Liver (tissue), 9 donors: ENCODE results near the gene RHBDF2. TPM values are rescaled to one million over a fixed set of nuclear protein-coding genes. Genes with fewer than 3 reads are reported as not detected.

Experiments
- DNase-seq: peaks from one replicate; pipeline ENCODE4 v3.0.0-alpha.2; 2017; ENCODE audit warnings: low spot score
- H3K27ac ChIP-seq, 2 donors: one replicate each; pipeline ENCODE4 v1.7.0; 2013; ENCODE audit warnings: inconsistent platforms in 2 of 2, low read length in 2 of 2, control low read depth in 1 of 2, low read depth in 1 of 2, mild to moderate bottlenecking in 1 of 2
- H3K27me3 ChIP-seq, 4 donors: one replicate each; pipeline versions ENCODE4 v1.6.1 to v1.7.0; 2013; ENCODE audit warnings: low read length in 3 of 4, inconsistent platforms in 1 of 4, mild to moderate bottlenecking in 1 of 4, moderate library complexity in 1 of 4; ENCODE audit not compliant: control insufficient read depth in 4 of 4, insufficient read depth in 4 of 4
- H3K36me3 ChIP-seq, 4 donors: one replicate each; pipeline versions ENCODE4 v1.6.1 to v1.7.0; 2013; ENCODE audit warnings: low read length in 3 of 4, mild to moderate bottlenecking in 3 of 4, low read depth in 1 of 4, moderate library complexity in 1 of 4; ENCODE audit not compliant: control insufficient read depth in 4 of 4, insufficient read depth in 3 of 4
- H3K4me1 ChIP-seq, 4 donors: one replicate each; pipeline versions ENCODE4 v1.6.1 to v1.7.0; 2013; ENCODE audit warnings: low read length in 3 of 4, mild to moderate bottlenecking in 3 of 4, moderate library complexity in 1 of 4; ENCODE audit not compliant: control insufficient read depth in 4 of 4, insufficient read depth in 4 of 4
- H3K4me3 ChIP-seq, 3 donors: one replicate each; pipeline versions ENCODE4 v1.6.1 to v1.7.0; 2013; ENCODE audit warnings: low read length in 3 of 3, control low read depth in 1 of 3, low read depth in 1 of 3, mild to moderate bottlenecking in 1 of 3
- H3K9ac ChIP-seq, 2 donors: one replicate each; pipeline ENCODE4 v1.7.0; 2013; ENCODE audit warnings: low read length in 2 of 2, mild to moderate bottlenecking in 2 of 2, moderate library complexity in 2 of 2, control low read depth in 1 of 2, low read depth in 1 of 2
- H3K9me3 ChIP-seq, 4 donors: one replicate each; pipeline versions ENCODE4 v1.6.1 to v1.7.0; 2013; ENCODE audit warnings: low read length in 3 of 4; ENCODE audit not compliant: control insufficient read depth in 4 of 4
- EGR1 ChIP-seq, 2 donors: IDR thresholded peaks; 2 replicates each; pipeline ENCODE4 v1.6.1; 2016 to 2018; ENCODE audit warnings: antibody characterized with exemption in 2 of 2, low read depth in 2 of 2
- FOXA1 ChIP-seq: IDR thresholded peaks from 2 replicates; pipeline ENCODE4 v1.6.1; 2016; ENCODE audit warnings: antibody characterized with exemption
- FOXA2 ChIP-seq: IDR thresholded peaks from 2 replicates; pipeline ENCODE4 v1.6.1; 2016; ENCODE audit warnings: antibody characterized with exemption
- GABPA ChIP-seq, 2 donors: IDR thresholded peaks in 1 of 2; conservative IDR thresholded peaks in 1 of 2; 2 replicates each; pipeline ENCODE4 v1.6.1; 2016; ENCODE audit warnings: antibody characterized with exemption in 2 of 2, mild to moderate bottlenecking in 1 of 2, moderate library complexity in 1 of 2
- HNF4A ChIP-seq, 2 donors: conservative IDR thresholded peaks; 2 replicates each; pipeline ENCODE4 v1.6.1; 2016; ENCODE audit warnings: antibody characterized with exemption in 2 of 2, mild to moderate bottlenecking in 2 of 2
- HNF4G ChIP-seq: IDR thresholded peaks from 2 replicates; pipeline ENCODE4 v1.6.1; 2016; ENCODE audit warnings: antibody characterized with exemption
- JUND ChIP-seq, 2 donors: IDR thresholded peaks; 2 replicates each; pipeline ENCODE4 v1.6.1; 2016; ENCODE audit warnings: antibody characterized with exemption in 2 of 2
- NR2F2 ChIP-seq: IDR thresholded peaks from 2 replicates; pipeline ENCODE4 v1.6.1; 2016; ENCODE audit warnings: antibody characterized with exemption
- RXRA ChIP-seq, 2 donors: IDR thresholded peaks; 2 replicates each; pipeline ENCODE4 v1.6.1; 2017 to 2018; ENCODE audit warnings: antibody characterized with exemption in 2 of 2, mild to moderate bottlenecking in 1 of 2
- SP1 ChIP-seq: IDR thresholded peaks from 2 replicates; pipeline ENCODE4 v1.6.1; 2018; ENCODE audit warnings: antibody characterized with exemption, mild to moderate bottlenecking
- TAF1 ChIP-seq: conservative IDR thresholded peaks from 2 replicates; pipeline ENCODE4 v1.6.1; 2016; ENCODE audit warnings: antibody characterized with exemption, mild to moderate bottlenecking
- YY1 ChIP-seq: IDR thresholded peaks from 2 replicates; pipeline ENCODE4 v1.6.1; 2016; ENCODE audit warnings: antibody characterized with exemption, mild to moderate bottlenecking
- WGBS: extraction: QIAGEN DNeasy Blood & Tissue Kit; methylation state at CpG from one replicate; pipeline ENCODE4 v1.1.7; 2013; 5-methylcytosine and 5-hydroxymethylcytosine counted together
- polyA plus RNA-seq, 2 donors: library from polyadenylated mRNA; stranded (reverse) in 1 of 2; unstranded in 1 of 2; fragments of 200-250 nt in 1 of 2; fragments of >200 nt in 1 of 2; fragmentation: Nextera tagmentation in 1 of 2; extraction: Ambion mirVana in 1 of 2; gene quantifications; one replicate each; pipeline versions ENCODE4 v1.2.1 to v1.2.3, GENCODE V29; 2013 to 2015
- total RNA-seq, 2 donors: library from RNA; depleted of rRNA; stranded (reverse); fragments of >200 nt; gene quantifications; one replicate each; pipeline ENCODE4 v1.2.3, GENCODE V29; 2014
- TF ChIP-seq, protein P1 (sequence below): IDR thresholded peaks from 2 replicates; pipeline ENCODE4 v1.6.1; 2016; ENCODE audit warnings: antibody characterized with exemption, mild to moderate bottlenecking
- TF ChIP-seq, protein P2 (sequence below): IDR thresholded peaks from 2 replicates; pipeline ENCODE4 v1.6.1; 2016; ENCODE audit warnings: antibody characterized with exemption
- TF ChIP-seq, protein P3 (sequence below): IDR thresholded peaks from 2 replicates; pipeline ENCODE4 v1.6.1; 2016; ENCODE audit warnings: antibody characterized with exemption
- TF ChIP-seq, protein P4 (sequence below): fragments of 150-350 bp; IDR thresholded peaks from 2 replicates; pipeline ENCODE4 v1.5.1; 2017; ENCODE audit warnings: improper control_type of control experiment, low read depth, low read length; ENCODE audit not compliant: missing input control
- TF ChIP-seq, protein P5 (sequence below): IDR thresholded peaks from 2 replicates; pipeline ENCODE4 v1.6.1; 2016; ENCODE audit warnings: antibody characterized with exemption
- donor health status: healthy.
- donor health status: healthy.
- donor health status: healthy.
- donor health status: healthy.
- donor health status: healthy.

RHBDF2 gene
- total and polyA plus RNA-seq, 4 donors = 2.9 to 6.7 (median 4.6) TPM

DNA sequence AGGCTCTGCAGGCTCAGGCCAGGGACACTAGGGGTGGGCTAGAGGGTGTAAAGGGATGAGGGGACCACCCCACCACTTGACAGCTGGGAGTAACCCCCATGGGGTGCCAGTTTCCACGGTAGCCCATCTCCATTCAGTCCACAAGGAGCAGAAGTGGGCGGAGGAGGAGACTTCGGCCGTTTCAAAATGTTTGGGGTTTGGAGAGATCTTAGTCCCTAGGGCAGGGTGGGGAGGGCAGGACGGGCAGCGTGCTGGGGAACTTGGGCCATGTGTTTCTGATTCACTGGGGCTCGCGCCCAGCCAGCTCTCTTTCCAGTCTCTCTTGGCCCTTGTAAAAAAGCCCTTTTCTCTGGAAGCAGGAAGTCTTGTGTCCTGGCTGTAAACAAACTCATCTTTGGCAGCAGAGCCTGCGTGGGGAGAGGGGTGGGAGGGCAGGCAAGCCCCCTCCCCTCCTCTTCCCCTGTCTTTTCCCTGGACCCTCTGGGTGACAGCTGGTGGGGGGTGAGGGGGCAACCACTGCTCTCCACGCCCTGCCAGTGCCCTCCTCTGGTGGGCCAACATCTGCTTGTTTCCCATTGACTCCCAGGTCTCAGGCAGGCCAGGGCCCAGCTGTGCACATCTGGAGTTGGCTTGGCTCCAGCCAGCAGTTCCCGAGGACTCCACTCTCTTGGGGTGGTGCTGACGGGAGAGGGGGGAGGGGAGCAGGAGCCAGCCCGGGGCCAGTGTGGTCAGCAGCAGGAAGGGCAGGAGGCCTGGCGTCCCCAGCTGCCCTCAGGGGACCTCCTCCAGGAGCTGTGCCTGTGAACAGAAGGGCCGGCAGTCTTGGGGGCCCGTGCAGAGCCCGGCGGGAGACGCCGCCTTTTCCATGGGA lies 28.2 kb upstream of the RHBDF2 start:
- WGBS = 56% methylated on average over 20 of the region's 20 CpGs
- TF ChIP-seq HNF4G (no peak), FOXA2 (no peak), EGR1 (IDR thresholded peaks at IDR 0.05; ENCODE audit: low read depth in 2 of 2) (no peak), NR2F2 (peak; percentile 23), JUND (IDR thresholded peaks at IDR 0.05) (no peak), FOXA1 (no peak), YY1 (no peak)
- TF ChIP-seq, protein P1, sequence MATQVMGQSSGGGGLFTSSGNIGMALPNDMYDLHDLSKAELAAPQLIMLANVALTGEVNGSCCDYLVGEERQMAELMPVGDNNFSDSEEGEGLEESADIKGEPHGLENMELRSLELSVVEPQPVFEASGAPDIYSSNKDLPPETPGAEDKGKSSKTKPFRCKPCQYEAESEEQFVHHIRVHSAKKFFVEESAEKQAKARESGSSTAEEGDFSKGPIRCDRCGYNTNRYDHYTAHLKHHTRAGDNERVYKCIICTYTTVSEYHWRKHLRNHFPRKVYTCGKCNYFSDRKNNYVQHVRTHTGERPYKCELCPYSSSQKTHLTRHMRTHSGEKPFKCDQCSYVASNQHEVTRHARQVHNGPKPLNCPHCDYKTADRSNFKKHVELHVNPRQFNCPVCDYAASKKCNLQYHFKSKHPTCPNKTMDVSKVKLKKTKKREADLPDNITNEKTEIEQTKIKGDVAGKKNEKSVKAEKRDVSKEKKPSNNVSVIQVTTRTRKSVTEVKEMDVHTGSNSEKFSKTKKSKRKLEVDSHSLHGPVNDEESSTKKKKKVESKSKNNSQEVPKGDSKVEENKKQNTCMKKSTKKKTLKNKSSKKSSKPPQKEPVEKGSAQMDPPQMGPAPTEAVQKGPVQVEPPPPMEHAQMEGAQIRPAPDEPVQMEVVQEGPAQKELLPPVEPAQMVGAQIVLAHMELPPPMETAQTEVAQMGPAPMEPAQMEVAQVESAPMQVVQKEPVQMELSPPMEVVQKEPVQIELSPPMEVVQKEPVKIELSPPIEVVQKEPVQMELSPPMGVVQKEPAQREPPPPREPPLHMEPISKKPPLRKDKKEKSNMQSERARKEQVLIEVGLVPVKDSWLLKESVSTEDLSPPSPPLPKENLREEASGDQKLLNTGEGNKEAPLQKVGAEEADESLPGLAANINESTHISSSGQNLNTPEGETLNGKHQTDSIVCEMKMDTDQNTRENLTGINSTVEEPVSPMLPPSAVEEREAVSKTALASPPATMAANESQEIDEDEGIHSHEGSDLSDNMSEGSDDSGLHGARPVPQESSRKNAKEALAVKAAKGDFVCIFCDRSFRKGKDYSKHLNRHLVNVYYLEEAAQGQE = peak; percentile 5
- H3K9ac ChIP-seq = no peak overlapping the region
- no peaks in the 10 kb centered on the region for H3K9me3 ChIP-seq
- H3K36me3 ChIP-seq = no peaks in the 10 kb centered on the region
- DNase-seq = peak; percentile 54
- H3K4me1 ChIP-seq = peaks cover 3 to 50% (median 19%) of the 10 kb centered on the region in 4 donors
- no peaks in the 10 kb centered on the region for H3K27me3 ChIP-seq
- no peak overlapping the region for H3K4me3 ChIP-seq
- peak overlapping the region; percentile 62 to 86 for H3K27ac ChIP-seq

DNA sequence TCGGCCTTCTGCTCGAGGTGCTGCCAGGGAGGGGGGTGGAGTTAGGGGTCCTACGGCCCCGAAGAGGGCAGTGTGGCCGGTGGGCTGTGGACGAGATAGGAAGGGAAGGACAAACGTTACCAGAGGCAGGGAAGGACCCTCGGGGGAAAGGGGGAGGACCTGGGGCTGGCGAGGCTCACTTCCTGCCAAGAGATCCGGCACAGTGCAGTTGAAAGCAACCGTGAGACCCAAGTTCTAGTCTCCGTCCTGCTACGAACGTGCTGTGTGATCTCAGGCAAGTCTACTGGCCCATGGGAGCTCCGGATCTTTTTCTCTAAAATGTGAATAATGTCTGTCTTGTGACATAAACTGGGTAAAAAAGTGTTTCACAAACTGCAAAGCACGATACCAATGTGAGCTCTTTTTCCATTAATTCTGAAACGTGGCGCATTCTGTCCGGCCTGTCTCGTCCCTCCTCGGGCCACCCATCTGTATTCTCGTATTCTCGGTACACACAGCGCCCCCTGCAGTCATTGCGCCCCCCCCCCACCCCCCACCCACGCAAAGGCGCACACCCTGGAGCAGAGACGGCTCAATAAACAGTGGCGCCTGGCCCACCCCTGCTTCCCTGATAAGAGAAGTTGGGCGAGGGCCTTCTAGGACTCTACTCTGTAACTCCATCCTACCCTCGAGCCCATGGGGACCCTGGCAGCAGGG lies 27.5 kb upstream of the RHBDF2 start:
- DNase-seq = peak; percentile 49
- TF ChIP-seq, protein P2, sequence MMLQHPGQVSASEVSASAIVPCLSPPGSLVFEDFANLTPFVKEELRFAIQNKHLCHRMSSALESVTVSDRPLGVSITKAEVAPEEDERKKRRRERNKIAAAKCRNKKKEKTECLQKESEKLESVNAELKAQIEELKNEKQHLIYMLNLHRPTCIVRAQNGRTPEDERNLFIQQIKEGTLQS = no peak
- TF ChIP-seq, protein P3, sequence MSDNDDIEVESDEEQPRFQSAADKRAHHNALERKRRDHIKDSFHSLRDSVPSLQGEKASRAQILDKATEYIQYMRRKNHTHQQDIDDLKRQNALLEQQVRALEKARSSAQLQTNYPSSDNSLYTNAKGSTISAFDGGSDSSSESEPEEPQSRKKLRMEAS = no peak
- TF ChIP-seq, protein P1 = no peak
- TF ChIP-seq SP1 = no peak
- no peak for TF ChIP-seq HNF4G
- no peak for TF ChIP-seq NR2F2
- no peak for TF ChIP-seq RXRA (IDR thresholded peaks at IDR 0.05)
- no peak for TF ChIP-seq HNF4A (conservative IDR thresholded peaks at IDR 0.05)
- TF ChIP-seq, protein P4, sequence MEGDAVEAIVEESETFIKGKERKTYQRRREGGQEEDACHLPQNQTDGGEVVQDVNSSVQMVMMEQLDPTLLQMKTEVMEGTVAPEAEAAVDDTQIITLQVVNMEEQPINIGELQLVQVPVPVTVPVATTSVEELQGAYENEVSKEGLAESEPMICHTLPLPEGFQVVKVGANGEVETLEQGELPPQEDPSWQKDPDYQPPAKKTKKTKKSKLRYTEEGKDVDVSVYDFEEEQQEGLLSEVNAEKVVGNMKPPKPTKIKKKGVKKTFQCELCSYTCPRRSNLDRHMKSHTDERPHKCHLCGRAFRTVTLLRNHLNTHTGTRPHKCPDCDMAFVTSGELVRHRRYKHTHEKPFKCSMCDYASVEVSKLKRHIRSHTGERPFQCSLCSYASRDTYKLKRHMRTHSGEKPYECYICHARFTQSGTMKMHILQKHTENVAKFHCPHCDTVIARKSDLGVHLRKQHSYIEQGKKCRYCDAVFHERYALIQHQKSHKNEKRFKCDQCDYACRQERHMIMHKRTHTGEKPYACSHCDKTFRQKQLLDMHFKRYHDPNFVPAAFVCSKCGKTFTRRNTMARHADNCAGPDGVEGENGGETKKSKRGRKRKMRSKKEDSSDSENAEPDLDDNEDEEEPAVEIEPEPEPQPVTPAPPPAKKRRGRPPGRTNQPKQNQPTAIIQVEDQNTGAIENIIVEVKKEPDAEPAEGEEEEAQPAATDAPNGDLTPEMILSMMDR = no peak
- no peak for TF ChIP-seq EGR1 (IDR thresholded peaks at IDR 0.05; ENCODE audit: low read depth in 2 of 2)
- no peak for TF ChIP-seq TAF1
- TF ChIP-seq FOXA1 = no peak
- TF ChIP-seq GABPA (IDR thresholded peaks at IDR 0.05 in 1 of 2, conservative IDR thresholded peaks at IDR 0.05 in 1 of 2) = no peak
- TF ChIP-seq, protein P5, sequence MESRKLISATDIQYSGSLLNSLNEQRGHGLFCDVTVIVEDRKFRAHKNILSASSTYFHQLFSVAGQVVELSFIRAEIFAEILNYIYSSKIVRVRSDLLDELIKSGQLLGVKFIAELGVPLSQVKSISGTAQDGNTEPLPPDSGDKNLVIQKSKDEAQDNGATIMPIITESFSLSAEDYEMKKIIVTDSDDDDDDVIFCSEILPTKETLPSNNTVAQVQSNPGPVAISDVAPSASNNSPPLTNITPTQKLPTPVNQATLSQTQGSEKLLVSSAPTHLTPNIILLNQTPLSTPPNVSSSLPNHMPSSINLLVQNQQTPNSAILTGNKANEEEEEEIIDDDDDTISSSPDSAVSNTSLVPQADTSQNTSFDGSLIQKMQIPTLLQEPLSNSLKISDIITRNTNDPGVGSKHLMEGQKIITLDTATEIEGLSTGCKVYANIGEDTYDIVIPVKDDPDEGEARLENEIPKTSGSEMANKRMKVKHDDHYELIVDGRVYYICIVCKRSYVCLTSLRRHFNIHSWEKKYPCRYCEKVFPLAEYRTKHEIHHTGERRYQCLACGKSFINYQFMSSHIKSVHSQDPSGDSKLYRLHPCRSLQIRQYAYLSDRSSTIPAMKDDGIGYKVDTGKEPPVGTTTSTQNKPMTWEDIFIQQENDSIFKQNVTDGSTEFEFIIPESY = no peak
- TF ChIP-seq YY1 = no peak
- no peak for TF ChIP-seq JUND (IDR thresholded peaks at IDR 0.05)
- Histone ChIP-seq H3K27me3 (no peaks in the 10 kb centered on the region), H3K9me3 (no peaks in the 10 kb centered on the region), H3K27ac (peak overlapping the region; percentile 62 to 86), H3K4me3 (no peak overlapping the region), H3K36me3 (no peaks in the 10 kb centered on the region), H3K9ac (no peak overlapping the region), H3K4me1 (peaks cover 3 to 51% (median 20%) of the 10 kb centered on the region in 4 donors)
- 71% methylated on average over 31 of the region's 31 CpGs for WGBS
